ENCODE data around the gene MBD3L3. TPM values are rescaled to one million over a fixed set of nuclear protein-coding genes. Genes with fewer than 3 reads are reported as not detected.

Gene MBD3L3
- total and polyA plus RNA-seq, 4 donors = not detected

- no peak for TF ChIP-seq CTCF (IDR thresholded peaks at IDR 0.05; ENCODE audit: control extremely low read depth, extremely low read depth)
- Histone ChIP-seq H3K4me3 (no peak overlapping the region), H3K27me3 (ENCODE audit: control insufficient read depth in 3 of 3, insufficient read depth in 3 of 3, low read length in 2 of 3) (no peaks in the 10 kb centered on the region), H3K36me3 (ENCODE audit: control insufficient read depth in 4 of 4, insufficient read depth in 4 of 4, low read length in 4 of 4) (peaks cover 62 to 89% (median 78%) of the 10 kb centered on the region in 4 donors), H3K9me3 (ENCODE audit: control insufficient read depth in 4 of 4, insufficient read depth in 3 of 4, low read length in 3 of 4) (peaks cover 27 to 52% (median 46%) of the 10 kb centered on the region in 4 donors), H3K4me1 (ENCODE audit: control insufficient read depth in 5 of 5, insufficient read depth in 5 of 5, low read length in 5 of 5) (peaks cover 0 to 2% (median 0%) of the 10 kb centered on the region in 5 donors), H3K27ac (ENCODE audit: low read depth in 1 of 2, low read length in 1 of 2) (no peak overlapping the region), H3K9ac (ENCODE audit: insufficient read depth in 1 of 2, low read length in 2 of 2) (no peak overlapping the region)
- ATAC-seq (ENCODE audit: insufficient read depth, low FRiP score) (no peak), DNase-seq (no peak)
- WGBS, 2 donors = 97 to 99% methylated on average over 2 of the region's 2 CpGs
Observed at GRCh38 chr19:7078008-7078407, 19.5 kb upstream of the MBD3L3 start.

- no peak for DNase-seq
- peaks cover 17 to 42% (median 31%) of the 10 kb centered on the region in 4 donors for H3K9me3 ChIP-seq (ENCODE audit: control insufficient read depth in 4 of 4, insufficient read depth in 3 of 4, low read length in 3 of 4)
Observed at GRCh38 chr19:7076151-7076550, 17.7 kb upstream of the MBD3L3 start.

GRCh38 chr19:7074705-7075282, 16.3 kb upstream of the MBD3L3 start:
- H3K27me3 ChIP-seq (ENCODE audit: control insufficient read depth in 3 of 3, insufficient read depth in 3 of 3, low read length in 2 of 3) = no peaks in the 10 kb centered on the region
- H3K9me3 ChIP-seq (ENCODE audit: control insufficient read depth in 4 of 4, insufficient read depth in 3 of 4, low read length in 3 of 4) = peaks cover 10 to 30% (median 19%) of the 10 kb centered on the region in 4 donors
- 95 to 98% methylated on average over 29 of the region's 29 CpGs for WGBS, 2 donors
- H3K36me3 ChIP-seq (ENCODE audit: control insufficient read depth in 4 of 4, insufficient read depth in 4 of 4, low read length in 4 of 4) = peaks cover 47 to 66% (median 61%) of the 10 kb centered on the region in 4 donors
- ATAC-seq (ENCODE audit: insufficient read depth, low FRiP score) (no peak), DNase-seq (no peak)
- peaks cover 0 to 8% (median 6%) of the 10 kb centered on the region in 5 donors for H3K4me1 ChIP-seq (ENCODE audit: control insufficient read depth in 5 of 5, insufficient read depth in 5 of 5, low read length in 5 of 5)
- H3K4me3 ChIP-seq = no peak overlapping the region
- H3K9ac ChIP-seq (ENCODE audit: insufficient read depth in 1 of 2, low read length in 2 of 2) = no peak overlapping the region
- TF ChIP-seq CTCF (IDR thresholded peaks at IDR 0.05; ENCODE audit: control extremely low read depth, extremely low read depth) = no peak
- H3K27ac ChIP-seq (ENCODE audit: low read depth in 1 of 2, low read length in 1 of 2) = no peak overlapping the region

More at GRCh38 chr19:7076151-7076550, 17.7 kb upstream of the MBD3L3 start:
- Histone ChIP-seq H3K9ac (ENCODE audit: insufficient read depth in 1 of 2, low read length in 2 of 2) (no peak overlapping the region), H3K4me3 (no peak overlapping the region), H3K27me3 (ENCODE audit: control insufficient read depth in 3 of 3, insufficient read depth in 3 of 3, low read length in 2 of 3) (no peaks in the 10 kb centered on the region), H3K36me3 (ENCODE audit: control insufficient read depth in 4 of 4, insufficient read depth in 4 of 4, low read length in 4 of 4) (peaks cover 60 to 79% (median 71%) of the 10 kb centered on the region in 4 donors), H3K27ac (ENCODE audit: low read depth in 1 of 2, low read length in 1 of 2) (no peak overlapping the region), H3K4me1 (ENCODE audit: control insufficient read depth in 5 of 5, insufficient read depth in 5 of 5, low read length in 5 of 5) (peaks cover 0 to 2% (median 0%) of the 10 kb centered on the region in 5 donors)
- no peak for ATAC-seq (ENCODE audit: insufficient read depth, low FRiP score)
- TF ChIP-seq CTCF (IDR thresholded peaks at IDR 0.05; ENCODE audit: control extremely low read depth, extremely low read depth) = no peak
- 98 to 99% methylated on average over 6 of the region's 6 CpGs for WGBS, 2 donors
